PC-9 (cell line): ENCODE data around the gene UNC45A. TPM values are rescaled to one million over a fixed set of nuclear protein-coding genes. Genes with fewer than 3 reads are reported as not detected.

Experiments
- BruUV-seq: library from RNA; stranded (reverse); fragments of 400-500 nt; replicated peaks from 2 replicates; lab custom pipeline; 2021; lab: Mats Ljungman, UMichigan
- CTCF ChIA-PET: fragments of 300-600 bp; sonication (Branson Sonifier 250); formaldehyde crosslinking; loops from one replicate; lab custom pipeline; 2022; ENCODE audit warnings: antibody characterized with exemption; lab: Charles Lee
- POLR2A ChIA-PET: fragments of 300-600 bp; sonication (Branson Sonifier 250); formaldehyde crosslinking; loops from one replicate; lab custom pipeline; 2022; ENCODE audit warnings: antibody characterized with exemption; ENCODE audit not compliant: unreplicated experiment; lab: Charles Lee
- DNase-seq, 2 experiments: peaks; one replicate each; pipeline versions ENCODE4 v3.0.0 to v3.0.0-alpha.2; 2015 to 2022; ENCODE audit warnings: mixed read lengths in 1 of 2
- H2AFZ ChIP-seq: fragments of 200-600 bp; sonication (generic); 2 replicates; pipeline ENCODE4 v1.8.1; 2017; ENCODE audit warnings: antibody characterized with exemption
- H3F3A ChIP-seq: fragments of 200-600 bp; sonication (generic); 2 replicates; pipeline ENCODE4 v1.8.1; 2017; ENCODE audit warnings: antibody characterized with exemption, mild to moderate bottlenecking, low read depth; ENCODE audit not compliant: insufficient read depth
- H3K27ac ChIP-seq: fragments of 200-600 bp; sonication (generic); 2 replicates; pipeline ENCODE4 v1.6.1; 2016; ENCODE audit warnings: mixed run types
- H3K27me3 ChIP-seq: fragments of 200-600 bp; sonication (generic); 2 replicates; pipeline ENCODE4 v1.6.1; 2016; ENCODE audit warnings: low read depth, mixed run types; ENCODE audit not compliant: insufficient read depth
- H3K36me3 ChIP-seq: fragments of 200-600 bp; sonication (generic); 2 replicates; pipeline ENCODE4 v1.6.1; 2016; ENCODE audit warnings: low read depth, mixed run types
- H3K4me1 ChIP-seq: fragments of 200-600 bp; sonication (generic); replicated peaks from 2 replicates; pipeline ENCODE4 v1.6.1; 2016; ENCODE audit warnings: mixed run types; ENCODE audit not compliant: insufficient read depth
- H3K4me2 ChIP-seq: fragments of 200-600 bp; sonication (generic); 2 replicates; pipeline ENCODE4 v1.6.1; 2017; ENCODE audit warnings: mixed run types
- H3K4me3 ChIP-seq: fragments of 200-600 bp; sonication (generic); 2 replicates; pipeline ENCODE4 v1.6.1; 2016; ENCODE audit warnings: mixed run types
- H3K79me2 ChIP-seq: fragments of 200-600 bp; sonication (generic); 2 replicates; pipeline ENCODE4 v1.6.1; 2017; ENCODE audit warnings: low read depth, mixed run types
- H3K9me2 ChIP-seq: fragments of 200-600 bp; sonication (generic); 2 replicates; pipeline ENCODE4 v1.8.1; 2017; ENCODE audit warnings: mild to moderate bottlenecking; ENCODE audit not compliant: insufficient read depth
- H3K9me3 ChIP-seq: fragments of 200-600 bp; sonication (generic); 2 replicates; pipeline ENCODE4 v1.8.1; 2016; ENCODE audit warnings: low read depth; ENCODE audit not compliant: insufficient read depth
- H4K20me1 ChIP-seq: fragments of 200-600 bp; sonication (generic); 2 replicates; pipeline ENCODE4 v1.8.1; 2017; ENCODE audit not compliant: insufficient read depth
- CTCF ChIP-seq: fragments of 200-600 bp; sonication (generic); conservative IDR thresholded peaks from 2 replicates; pipeline ENCODE4 v1.6.1; 2017; ENCODE audit warnings: mixed run types, antibody characterized with exemption, mild to moderate bottlenecking, moderate library complexity
- EZH2 ChIP-seq: fragments of 200-600 bp; sonication (generic); IDR thresholded peaks from 2 replicates; pipeline ENCODE4 v1.8.0; 2017; ENCODE audit warnings: antibody characterized with exemption, low read depth
- intact Hi-C: fragments of 100-400 bp; cut with micrococcal nuclease; formaldehyde crosslinking; loops from one replicate; pipeline ENCODE4 v1.10.0; 2022; ENCODE audit not compliant: unreplicated experiment
- total RNA-seq: library from RNA; stranded (reverse); gene quantifications from 2 replicates; pipeline ENCODE4 v1.2.3, GENCODE V29; 2021

The UNC45A gene
- total RNA-seq, 1 experiment from 2014 or later, result 81.8 TPM

GRCh38 chr15:90889736-90890456 is 45.2 kb upstream of the UNC45A start:
- Histone ChIP-seq H3K4me2 (no peak overlapping the region), H3K4me1 (no peaks in the 10 kb centered on the region), H3K79me2 (no peaks in the 10 kb centered on the region), H3K27me3 (no peaks in the 10 kb centered on the region), H3K9me2 (no peaks in the 10 kb centered on the region), H3F3A (peaks cover 3% of the 10 kb centered on the region; the same call in 1 of the 2 replicates), H3K9me3 (no peaks in the 10 kb centered on the region), H3K36me3 (no peaks in the 10 kb centered on the region), H3K27ac (no peak overlapping the region), H4K20me1 (no peaks in the 10 kb centered on the region), H3K4me3 (no peak overlapping the region), H2AFZ (no peak overlapping the region)
- no peak for TF ChIP-seq CTCF
- no peak for TF ChIP-seq EZH2
- BruUV-seq, result no TSS peak
- ChIA-PET CTCF (interaction anchor here (0.6 kb wide), 1 partner anchor 597 kb away, joined by 3 read pairs; no protein-coding TSS in a partner anchor), POLR2A (no interaction called here)
- DNase-seq, result no peak
- intact Hi-C loops, result no loop called here

GRCh38 chr15:90890839-90891238 is 44.2 kb upstream of the UNC45A start:
- ChIA-PET POLR2A (no interaction called here), CTCF (no interaction called here)
- H3K79me2 ChIP-seq, result no peaks in the 10 kb centered on the region
- H3K27ac ChIP-seq, result no peak overlapping the region
- H3K9me3 ChIP-seq, result no peaks in the 10 kb centered on the region
- no peak for DNase-seq
- intact Hi-C loops, result no loop called here
- no peaks in the 10 kb centered on the region for H3K36me3 ChIP-seq
- no peaks in the 10 kb centered on the region for H4K20me1 ChIP-seq
- BruUV-seq, result no TSS peak
- TF ChIP-seq CTCF (no peak), EZH2 (no peak)
- H3K4me2 ChIP-seq, result no peak overlapping the region
- no peak overlapping the region for H2AFZ ChIP-seq
- no peaks in the 10 kb centered on the region for H3K27me3 ChIP-seq
- no peaks in the 10 kb centered on the region for H3K4me1 ChIP-seq
- H3K9me2 ChIP-seq, result no peaks in the 10 kb centered on the region
- H3K4me3 ChIP-seq, result no peak overlapping the region
- 0 out of 2 replicates have a peak, but pooled peaks cover 3% of the 10 kb centered on the region for H3F3A ChIP-seq

- intact Hi-C loops, result no loop called here
- POLR2A ChIA-PET, result no interaction called here
- no peaks in the 10 kb centered on the region for H3K36me3 ChIP-seq
- no peaks in the 10 kb centered on the region for H3K9me3 ChIP-seq
- no peak for DNase-seq
- no TSS peak for BruUV-seq
- no peaks in the 10 kb centered on the region for H3K27me3 ChIP-seq
- no peaks in the 10 kb centered on the region for H3K79me2 ChIP-seq
- H3K9me2 ChIP-seq, result no peaks in the 10 kb centered on the region
- H3K27ac ChIP-seq, result no peak overlapping the region
- H2AFZ ChIP-seq, result no peak overlapping the region
- H4K20me1 ChIP-seq, result no peaks in the 10 kb centered on the region
- CTCF ChIA-PET, result no interaction called here
- no peak for TF ChIP-seq CTCF
- TF ChIP-seq EZH2, result no peak
- no peaks in the 10 kb centered on the region for H3K4me1 ChIP-seq
- no peak overlapping the region for H3K4me3 ChIP-seq
- no peaks in the 10 kb centered on the region for H3F3A ChIP-seq
- no peak overlapping the region for H3K4me2 ChIP-seq
Measured at GRCh38 chr15:90891346-90891949, 43.6 kb upstream of the UNC45A start.
